RWPE2 (cell line): Measurements from ENCODE around the gene SLC35G3.

ENCODE experiments used
- ATAC-seq: fragments of 200-7000 bp; cut with Tn5 transposase; 3 replicates; pipeline ENCODE4 v1.9.1; 2021; ENCODE audit warnings: low read depth
- DNase-seq: peaks from one replicate; pipeline ENCODE4 v3.0.0-alpha.2; 2020; ENCODE audit warnings: low spot score
- H3K27ac ChIP-seq: fragments of 450-650 bp; 2 replicates; pipeline ENCODE4 v1.5.1; 2017; ENCODE audit warnings: mild to moderate bottlenecking; ENCODE audit not compliant: poor library complexity, severe bottlenecking
- H3K27me3 ChIP-seq: fragments of 250-450 bp; sonication (Bioruptor Pico); 2 replicates; pipeline ENCODE4 v1.5.1; 2021; ENCODE audit warnings: mild to moderate bottlenecking, moderate library complexity; ENCODE audit not compliant: insufficient read depth, poor library complexity, severe bottlenecking
- H3K36me3 ChIP-seq: fragments of 250-450 bp; sonication (Bioruptor Pico); 2 replicates; pipeline ENCODE4 v1.5.1; 2020; ENCODE audit warnings: low read depth, mild to moderate bottlenecking, moderate library complexity
- H3K4me1 ChIP-seq: fragments of 250-450 bp; sonication (Bioruptor Pico); 2 replicates; pipeline ENCODE4 v1.5.1; 2021; ENCODE audit warnings: mild to moderate bottlenecking, moderate library complexity; ENCODE audit not compliant: insufficient read depth, poor library complexity, severe bottlenecking
- H3K4me3 ChIP-seq: fragments of 250-450 bp; sonication (Bioruptor Pico); 2 replicates; pipeline ENCODE4 v1.5.1; 2021; ENCODE audit warnings: mild to moderate bottlenecking, moderate library complexity; ENCODE audit not compliant: severe bottlenecking
- H3K9me3 ChIP-seq: fragments of 250-450 bp; sonication (Bioruptor Pico); 2 replicates; pipeline ENCODE4 v1.5.1; 2021; ENCODE audit warnings: mild to moderate bottlenecking, moderate library complexity; ENCODE audit not compliant: severe bottlenecking
- TF ChIP-seq, protein P1 (sequence below): fragments of 450-650 bp; IDR thresholded peaks from one replicate; pipeline ENCODE4 v1.5.1; 2017; ENCODE audit warnings: mild to moderate bottlenecking, moderate library complexity; ENCODE audit not compliant: poor library complexity, severe bottlenecking

SLC35G3 gene

DNA sequence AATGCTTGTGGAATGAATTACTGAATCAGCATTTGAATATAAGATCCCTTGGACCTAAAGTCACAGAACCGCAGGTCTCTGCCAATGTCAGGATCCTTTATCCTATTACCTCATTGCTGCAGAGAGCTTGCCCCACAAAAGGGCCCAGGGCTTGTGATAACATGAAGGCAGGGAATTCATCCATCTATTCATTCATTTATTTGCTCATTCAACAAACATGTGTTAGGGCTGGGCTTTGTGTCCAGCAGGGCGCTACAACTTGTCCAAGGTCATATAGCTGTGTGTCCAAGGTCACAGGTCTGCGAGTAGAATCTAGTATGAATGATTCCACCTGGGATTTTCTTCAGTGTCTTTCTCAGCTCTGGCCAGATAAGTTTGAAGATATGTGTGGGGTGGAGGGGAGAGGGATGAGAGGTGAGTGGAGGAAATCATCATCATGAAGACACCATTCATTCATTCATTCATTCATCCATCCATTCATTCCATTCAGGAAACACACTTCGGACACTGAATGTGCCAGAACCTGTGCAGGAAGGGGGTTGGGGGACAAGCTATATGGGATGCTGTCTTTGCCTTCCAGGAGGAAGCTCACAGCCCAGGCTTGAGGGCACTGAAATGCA, 47.9 kb downstream of the SLC35G3 start:
- Histone ChIP-seq H3K4me1 (no peaks in the 10 kb centered on the region), H3K27me3 (no peaks in the 10 kb centered on the region)
- no peak for ATAC-seq

DNA sequence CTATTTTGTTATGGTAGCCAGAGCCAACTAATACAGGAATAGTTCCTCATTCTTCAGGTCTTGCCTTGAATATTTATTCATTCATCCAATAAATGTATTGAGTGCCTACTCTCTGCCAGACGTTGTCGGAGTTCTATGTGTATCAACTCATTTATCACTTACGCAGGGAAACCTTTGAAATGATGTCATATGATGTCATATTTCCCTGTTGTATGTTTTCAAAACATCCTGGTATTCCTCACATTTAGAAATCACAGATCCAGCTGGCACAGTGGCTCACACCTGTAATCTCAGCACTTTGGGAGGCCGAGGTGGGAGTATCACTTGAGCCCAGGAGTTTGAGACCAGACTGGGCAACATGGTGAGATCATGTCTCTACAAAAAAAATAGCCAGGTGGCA, 49.4 kb downstream of the SLC35G3 start:
- H3K4me1 ChIP-seq, result peaks cover 4% of the 10 kb centered on the region
- no peak overlapping the region for H3K27ac ChIP-seq
- no peak for DNase-seq
- ATAC-seq, result no peak
- TF ChIP-seq, protein P1, sequence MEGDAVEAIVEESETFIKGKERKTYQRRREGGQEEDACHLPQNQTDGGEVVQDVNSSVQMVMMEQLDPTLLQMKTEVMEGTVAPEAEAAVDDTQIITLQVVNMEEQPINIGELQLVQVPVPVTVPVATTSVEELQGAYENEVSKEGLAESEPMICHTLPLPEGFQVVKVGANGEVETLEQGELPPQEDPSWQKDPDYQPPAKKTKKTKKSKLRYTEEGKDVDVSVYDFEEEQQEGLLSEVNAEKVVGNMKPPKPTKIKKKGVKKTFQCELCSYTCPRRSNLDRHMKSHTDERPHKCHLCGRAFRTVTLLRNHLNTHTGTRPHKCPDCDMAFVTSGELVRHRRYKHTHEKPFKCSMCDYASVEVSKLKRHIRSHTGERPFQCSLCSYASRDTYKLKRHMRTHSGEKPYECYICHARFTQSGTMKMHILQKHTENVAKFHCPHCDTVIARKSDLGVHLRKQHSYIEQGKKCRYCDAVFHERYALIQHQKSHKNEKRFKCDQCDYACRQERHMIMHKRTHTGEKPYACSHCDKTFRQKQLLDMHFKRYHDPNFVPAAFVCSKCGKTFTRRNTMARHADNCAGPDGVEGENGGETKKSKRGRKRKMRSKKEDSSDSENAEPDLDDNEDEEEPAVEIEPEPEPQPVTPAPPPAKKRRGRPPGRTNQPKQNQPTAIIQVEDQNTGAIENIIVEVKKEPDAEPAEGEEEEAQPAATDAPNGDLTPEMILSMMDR, result no peak
- no peaks in the 10 kb centered on the region for H3K9me3 ChIP-seq
- no peaks in the 10 kb centered on the region for H3K27me3 ChIP-seq
- H3K4me3 ChIP-seq, result no peak overlapping the region
- peaks cover 14% of the 10 kb centered on the region for H3K36me3 ChIP-seq

More for the DNA sequence above, 47.9 kb downstream of the SLC35G3 start:
- Histone ChIP-seq H3K36me3 (no peaks in the 10 kb centered on the region), H3K27ac (no peak overlapping the region), H3K9me3 (no peaks in the 10 kb centered on the region), H3K4me3 (no peak overlapping the region)
- TF ChIP-seq, protein P1, result no peak
- no peak for DNase-seq
